Fibroblast of skin of right biceps (primary cell): ENCODE data around the gene ECT2L.
"Not testable (repeated sequence)": the region's sequence is repeated elsewhere in the genome, so short reads cannot be mapped to it uniquely, and the experiment has no call there.

Experiments used
- DNase-seq: peaks from one replicate; pipeline ENCODE4 v3.0.0-alpha.2; 2013

The ECT2L gene

GRCh38 chr6:138863321-138863720, 67.4 kb downstream of the ECT2L start:
- no peak for DNase-seq

DNA sequence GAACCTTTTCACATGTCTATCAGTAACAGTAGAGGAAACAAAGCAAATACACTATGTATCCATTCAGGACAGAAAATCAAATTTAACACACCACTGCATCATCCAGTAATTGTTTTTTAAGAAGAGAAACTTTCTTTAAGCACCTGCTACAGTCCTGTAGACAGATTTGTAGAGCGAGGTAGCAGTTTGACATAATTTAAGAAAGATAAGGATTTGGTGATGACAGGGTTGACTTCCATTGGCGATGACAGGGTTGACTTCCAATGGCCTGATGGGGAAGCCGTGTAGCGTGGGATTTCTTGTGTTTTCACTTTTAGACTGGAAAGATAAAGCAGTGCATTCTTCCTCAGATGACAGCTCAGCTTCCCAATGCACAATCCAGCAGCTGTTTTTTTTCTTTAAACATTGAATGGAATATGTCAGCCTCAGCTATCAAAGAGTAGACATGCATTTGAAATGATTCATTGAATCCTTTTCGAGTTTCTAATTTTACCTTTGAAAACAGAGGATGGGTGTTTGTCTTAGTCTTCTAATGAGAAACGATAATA, 68.5 kb downstream of the ECT2L start:
- DNase-seq = no peak

- no peak for DNase-seq
These were observed 69.7 kb downstream of the ECT2L start for GRCh38 chr6:138865480-138866109.

DNA sequence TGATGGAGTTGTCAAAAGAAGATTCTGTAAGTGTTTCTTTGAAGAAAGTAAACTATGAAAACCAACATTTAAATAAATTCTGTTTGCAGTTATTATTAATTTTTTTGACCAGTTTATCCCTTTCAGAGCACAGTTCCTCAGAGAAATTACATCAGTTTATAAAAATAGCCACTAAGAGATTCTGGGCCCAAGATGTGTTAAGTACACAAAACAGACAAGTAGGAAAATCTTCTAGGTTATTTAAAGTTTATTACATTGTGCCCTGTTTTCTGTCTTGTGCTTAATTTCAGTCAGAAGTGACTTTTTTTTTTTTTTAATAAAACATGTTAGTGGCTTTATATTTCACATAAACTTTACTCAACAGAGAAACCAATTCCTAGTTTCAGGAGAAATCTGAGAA, 72.3 kb downstream of the ECT2L start:
- no peak for DNase-seq

GRCh38 chr6:138869398-138869797, 73.5 kb downstream of the ECT2L start:
- DNase-seq = no peak

GRCh38 chr6:138873191-138873590, 77.3 kb downstream of the ECT2L start:
- no peak for DNase-seq

GRCh38 chr6:138882369-138883017, 86.6 kb downstream of the ECT2L start:
- DNase-seq = no peak

DNA sequence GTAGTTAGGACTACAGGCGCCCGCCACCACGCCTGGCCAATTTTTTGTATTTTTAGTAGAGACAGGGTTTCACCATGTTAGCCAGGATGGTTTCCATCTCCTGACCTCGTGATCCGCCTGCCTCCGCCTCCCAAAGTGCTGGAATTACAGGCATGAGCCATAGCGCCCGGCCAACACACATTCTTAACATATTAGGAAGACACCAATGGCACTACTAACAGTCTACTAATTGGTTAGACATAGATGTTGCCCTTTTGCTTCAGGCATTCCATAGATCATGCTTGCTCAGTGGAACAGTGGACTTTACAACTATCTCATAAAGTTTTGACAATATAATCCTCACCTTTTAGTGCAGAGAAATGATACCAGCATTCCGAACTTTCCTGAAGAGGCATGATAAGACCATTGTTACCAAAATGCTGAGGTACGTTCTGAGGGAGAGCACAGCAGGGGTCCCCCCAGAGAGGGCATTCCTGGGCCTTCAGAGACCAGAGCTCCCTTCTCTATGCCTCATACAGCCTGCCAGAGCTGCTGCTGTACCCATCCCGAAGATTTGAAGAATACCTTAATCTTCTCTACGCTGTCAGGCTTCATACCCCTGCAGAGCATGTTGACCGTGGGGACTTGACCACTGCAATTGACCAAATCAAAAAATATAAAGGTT, 89.4 kb downstream of the ECT2L start:
- DNase-seq = no peak

GRCh38 chr6:138891255-138891986, 95.5 kb downstream of the ECT2L start:
- peak; percentile 3 for DNase-seq

- DNase-seq = no peak
These were observed 100.3 kb downstream of the ECT2L start for GRCh38 chr6:138896104-138896756.

DNA sequence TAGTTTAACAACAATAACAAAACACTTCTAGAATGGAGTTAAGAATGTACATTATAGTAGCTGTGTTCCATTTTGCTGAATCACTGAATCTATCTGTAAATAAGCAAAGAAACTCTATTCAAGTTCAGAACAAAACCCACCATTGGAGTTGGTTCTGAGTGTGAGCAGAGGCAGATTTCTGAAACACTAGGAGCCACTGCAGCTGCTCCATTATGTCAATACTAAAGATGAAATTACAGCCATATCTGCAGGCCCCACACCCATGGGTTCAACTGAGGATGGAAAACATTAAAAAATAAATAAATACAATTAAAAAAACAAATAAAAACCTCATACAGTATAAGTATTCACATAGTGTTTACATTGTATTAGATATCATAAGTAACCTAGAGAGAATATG, 101.1 kb downstream of the ECT2L start:
- DNase-seq = no peak

GRCh38 chr6:138907167-138907566, 111.3 kb downstream of the ECT2L start:
- no peak for DNase-seq

DNA sequence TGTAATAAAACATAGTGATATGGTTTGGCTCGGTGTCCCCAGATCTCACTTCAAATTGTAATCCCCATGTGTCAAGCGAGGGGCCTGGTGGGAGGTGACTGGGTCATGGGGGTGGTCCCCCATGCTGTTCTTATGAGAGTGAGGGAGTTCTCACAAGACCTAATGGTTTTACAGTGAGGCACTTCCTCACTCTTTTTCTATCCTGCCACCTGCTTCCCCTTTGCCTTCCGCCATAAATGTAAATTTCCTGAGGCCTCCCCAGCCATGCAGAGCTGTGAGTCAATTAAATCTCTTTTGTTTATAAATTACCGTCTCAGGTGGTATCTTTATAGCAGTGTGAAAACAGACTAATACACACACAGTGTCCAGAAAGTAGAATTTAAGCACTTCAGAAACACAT, 113.6 kb downstream of the ECT2L start:
- no peak for DNase-seq

DNA sequence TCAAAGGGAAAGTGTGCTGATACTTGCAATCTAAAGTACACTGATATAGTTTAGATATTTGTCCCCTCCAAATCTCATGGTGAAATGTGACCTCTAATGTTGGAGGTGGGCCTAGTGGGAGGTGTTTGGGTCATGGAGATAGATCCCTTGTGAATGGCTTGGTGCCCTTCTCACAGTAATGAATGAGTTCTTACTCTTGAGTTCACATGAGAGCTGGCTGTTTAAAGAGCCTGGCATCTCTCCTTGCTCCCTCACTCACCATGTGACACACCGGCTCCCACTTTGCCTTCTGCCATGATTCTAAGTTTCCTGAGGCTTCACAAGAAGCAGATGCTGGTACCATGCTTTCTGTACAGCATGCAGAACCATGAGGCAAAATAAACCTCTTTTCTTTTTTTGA, 114.1 kb downstream of the ECT2L start:
- DNase-seq = no peak

- DNase-seq = no peak
These were observed 116.4 kb downstream of the ECT2L start for GRCh38 chr6:138912308-138912707.

DNA sequence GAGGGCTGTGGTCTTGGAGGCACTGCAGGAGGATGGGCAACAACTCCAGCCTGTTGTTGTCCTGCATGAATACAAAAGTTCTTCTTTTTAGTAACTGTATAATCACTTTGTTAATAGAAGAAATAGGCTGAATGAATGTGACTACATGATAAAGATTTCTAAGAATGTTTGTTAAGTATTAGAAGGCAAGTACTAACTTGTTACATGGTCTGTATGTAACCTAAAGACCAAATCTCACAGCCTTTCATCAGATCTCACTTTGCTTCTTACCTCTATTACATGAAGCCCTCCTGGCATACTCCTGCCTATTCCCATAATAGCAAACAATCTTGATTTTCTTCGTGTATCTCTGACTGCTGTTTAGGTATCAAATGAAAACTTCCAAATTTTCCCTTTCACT, 118.8 kb downstream of the ECT2L start:
- DNase-seq = no peak

- no peak for DNase-seq
These were observed 125.0 kb downstream of the ECT2L start for GRCh38 chr6:138920906-138921305.

- DNase-seq = no peak
These were observed 127.7 kb downstream of the ECT2L start for GRCh38 chr6:138923561-138923960.

DNA sequence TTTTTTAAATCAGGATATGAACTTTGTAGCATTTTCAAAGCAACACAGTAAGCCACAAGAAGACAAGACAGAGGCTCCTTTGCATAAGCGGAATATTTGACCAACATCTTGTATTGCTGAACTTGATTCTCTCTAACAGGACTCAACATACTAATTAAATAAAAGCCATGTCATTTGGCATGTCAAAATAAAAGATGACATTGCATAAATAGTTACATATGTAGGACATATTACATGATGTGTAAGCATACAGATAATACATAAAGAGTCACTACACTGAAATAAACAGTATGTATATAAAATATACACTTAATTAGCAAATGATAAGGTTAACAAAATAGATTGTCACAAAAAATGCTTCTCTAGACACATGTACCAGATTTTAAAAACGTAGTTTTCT, 129.9 kb downstream of the ECT2L start:
- DNase-seq = no peak

- no peak for DNase-seq
These were observed 130.7 kb downstream of the ECT2L start for GRCh38 chr6:138926579-138926978.

GRCh38 chr6:138931660-138932059, 135.8 kb downstream of the ECT2L start:
- no peak for DNase-seq

DNA sequence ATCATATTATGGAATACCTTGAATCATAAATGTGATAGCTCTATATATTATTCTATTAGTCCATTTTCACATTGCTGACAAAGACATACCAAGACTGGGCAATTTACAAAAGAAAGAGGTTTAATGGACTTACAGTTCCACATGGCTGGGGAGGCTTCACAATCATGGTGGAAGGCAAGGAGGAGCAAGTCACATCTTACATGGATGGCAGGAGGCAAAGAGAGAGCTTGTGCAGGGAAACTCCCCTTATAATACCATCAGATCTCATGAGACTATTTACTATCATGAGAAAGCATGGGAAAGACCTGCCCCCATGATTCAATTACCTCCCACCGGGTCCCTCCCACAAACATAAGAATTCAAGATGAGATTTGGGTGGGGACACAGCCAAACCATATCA, 141.0 kb downstream of the ECT2L start:
- not testable (repeated sequence) for DNase-seq

DNA sequence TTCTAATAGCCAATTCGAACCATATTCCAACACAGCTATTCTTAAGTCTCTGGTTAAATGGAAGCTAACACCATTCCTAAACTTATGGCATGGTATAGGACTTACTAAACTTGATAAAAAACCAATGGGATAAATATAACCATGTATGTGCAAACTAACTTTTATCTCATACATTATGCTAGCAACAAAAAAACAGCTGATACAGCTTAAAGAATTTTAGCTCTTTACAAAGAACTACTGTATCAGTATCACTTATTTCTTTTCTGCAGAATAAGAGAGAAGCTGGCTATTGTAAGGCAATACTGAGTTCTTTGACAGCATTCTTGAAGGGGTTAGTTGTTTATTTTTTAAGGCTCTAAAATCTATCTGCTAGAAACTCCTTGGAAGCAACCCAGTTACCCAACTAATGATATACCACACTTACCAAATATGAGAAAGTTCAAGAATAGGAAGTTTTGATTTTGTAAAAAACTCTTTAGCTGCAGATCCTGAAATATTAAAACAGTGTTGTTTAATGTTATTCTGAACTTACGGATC, 147.3 kb downstream of the ECT2L start:
- no peak for DNase-seq
